GM13977 (cell line): ENCODE data around the gene IZUMO4.

Source experiments
- DNase-seq: peaks from one replicate; pipeline ENCODE4 v3.0.0; 2012; ENCODE audit warnings: low spot score
- in situ Hi-C: fragments of 300-500 bp; cut with MboI; formaldehyde crosslinking; loops from one replicate; pipeline ENCODE4 v1.12.0; 2022; ENCODE audit warnings: low sequenced_read_pairs, low pct_unique_long_range_greater_than_20kb, mixed read lengths, inconsistent platforms; ENCODE audit not compliant: unreplicated experiment
- TF ChIP-seq, protein P1 (sequence below): IDR thresholded peaks from 2 replicates; pipeline ENCODE4 v1.5.1; 2012; ENCODE audit warnings: mild to moderate bottlenecking, control low read depth; ENCODE audit not compliant: insufficient read depth; ENCODE audit errors: extremely low read depth, missing control alignments

IZUMO4 gene

GRCh38 chr19:2111425-2111824 lies 14.7 kb downstream of the IZUMO4 start:
- in situ Hi-C loops, result no loop called here
- TF ChIP-seq, protein P1, sequence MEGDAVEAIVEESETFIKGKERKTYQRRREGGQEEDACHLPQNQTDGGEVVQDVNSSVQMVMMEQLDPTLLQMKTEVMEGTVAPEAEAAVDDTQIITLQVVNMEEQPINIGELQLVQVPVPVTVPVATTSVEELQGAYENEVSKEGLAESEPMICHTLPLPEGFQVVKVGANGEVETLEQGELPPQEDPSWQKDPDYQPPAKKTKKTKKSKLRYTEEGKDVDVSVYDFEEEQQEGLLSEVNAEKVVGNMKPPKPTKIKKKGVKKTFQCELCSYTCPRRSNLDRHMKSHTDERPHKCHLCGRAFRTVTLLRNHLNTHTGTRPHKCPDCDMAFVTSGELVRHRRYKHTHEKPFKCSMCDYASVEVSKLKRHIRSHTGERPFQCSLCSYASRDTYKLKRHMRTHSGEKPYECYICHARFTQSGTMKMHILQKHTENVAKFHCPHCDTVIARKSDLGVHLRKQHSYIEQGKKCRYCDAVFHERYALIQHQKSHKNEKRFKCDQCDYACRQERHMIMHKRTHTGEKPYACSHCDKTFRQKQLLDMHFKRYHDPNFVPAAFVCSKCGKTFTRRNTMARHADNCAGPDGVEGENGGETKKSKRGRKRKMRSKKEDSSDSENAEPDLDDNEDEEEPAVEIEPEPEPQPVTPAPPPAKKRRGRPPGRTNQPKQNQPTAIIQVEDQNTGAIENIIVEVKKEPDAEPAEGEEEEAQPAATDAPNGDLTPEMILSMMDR, result no peak
- no peak for DNase-seq

GRCh38 chr19:2111886-2112285 lies 15.2 kb downstream of the IZUMO4 start:
- TF ChIP-seq, protein P1, result no peak
- in situ Hi-C loops, result no loop called here
- DNase-seq, result no peak

GRCh38 chr19:2112516-2113320 lies 16.0 kb downstream of the IZUMO4 start:
- TF ChIP-seq, protein P1, result no peak
- in situ Hi-C loops, result no loop called here
- no peak for DNase-seq

GRCh38 chr19:2113439-2114211 lies 16.9 kb downstream of the IZUMO4 start:
- DNase-seq, result no peak
- TF ChIP-seq, protein P1, result no peak
- in situ Hi-C loops, result no loop called here

DNA sequence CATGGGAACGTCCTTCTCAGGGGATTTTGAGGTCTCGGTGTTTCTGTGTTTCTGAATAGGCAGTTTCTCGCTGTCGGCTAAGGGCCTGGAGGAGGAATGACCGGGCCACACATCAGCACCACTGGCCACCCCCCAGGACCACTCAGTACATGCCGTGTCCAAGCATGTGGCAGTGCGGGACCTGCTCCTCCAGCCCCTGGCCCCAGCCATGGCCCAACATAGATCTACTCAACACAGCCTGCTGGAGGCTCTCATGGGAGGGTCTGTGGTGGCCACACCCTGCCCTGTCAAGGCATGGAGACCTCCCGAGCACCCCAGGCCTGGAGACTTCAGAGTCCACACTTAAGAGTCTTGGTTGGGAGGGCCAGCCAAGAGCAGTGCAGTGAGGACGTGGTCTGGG lies 17.5 kb downstream of the IZUMO4 start:
- in situ Hi-C loops, result no loop called here
- DNase-seq, result no peak
- TF ChIP-seq, protein P1, result no peak

DNA sequence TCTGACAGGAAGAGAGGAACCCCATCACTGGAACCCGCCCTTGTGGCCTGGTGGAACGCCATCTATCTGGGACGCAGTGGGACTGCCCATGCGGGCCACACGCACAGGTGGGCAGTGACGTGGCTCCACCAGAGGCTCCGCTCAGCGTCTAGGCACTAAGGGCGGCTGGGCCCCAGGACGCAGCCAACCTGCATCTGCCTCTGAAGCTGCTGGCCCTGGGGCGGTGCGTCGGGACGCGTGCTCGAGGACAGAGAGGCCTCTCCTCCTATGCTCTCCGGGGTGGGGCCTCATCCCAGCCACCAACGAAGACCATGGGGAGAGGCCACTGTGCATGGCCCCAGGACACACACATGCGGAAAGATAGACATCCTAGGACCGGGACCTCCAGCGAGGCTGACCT lies 18.1 kb downstream of the IZUMO4 start:
- TF ChIP-seq, protein P1, result no peak
- in situ Hi-C loops, result no loop called here
- no peak for DNase-seq
